GM19372 (cell line): ENCODE measurements around the gene TRAIP.
"Not testable (repeated sequence)": the region's sequence is repeated elsewhere in the genome, so short reads cannot be mapped to it uniquely, and the experiment has no call there.

Experiments
- ATAC-seq: cut with Tn5 transposase; IDR thresholded peaks from one replicate; pipeline ENCODE4 v1.9.1; 2021; ENCODE audit warnings: mild to moderate bottlenecking, low read depth, moderate library complexity; ENCODE audit not compliant: unreplicated experiment

TRAIP gene

DNA sequence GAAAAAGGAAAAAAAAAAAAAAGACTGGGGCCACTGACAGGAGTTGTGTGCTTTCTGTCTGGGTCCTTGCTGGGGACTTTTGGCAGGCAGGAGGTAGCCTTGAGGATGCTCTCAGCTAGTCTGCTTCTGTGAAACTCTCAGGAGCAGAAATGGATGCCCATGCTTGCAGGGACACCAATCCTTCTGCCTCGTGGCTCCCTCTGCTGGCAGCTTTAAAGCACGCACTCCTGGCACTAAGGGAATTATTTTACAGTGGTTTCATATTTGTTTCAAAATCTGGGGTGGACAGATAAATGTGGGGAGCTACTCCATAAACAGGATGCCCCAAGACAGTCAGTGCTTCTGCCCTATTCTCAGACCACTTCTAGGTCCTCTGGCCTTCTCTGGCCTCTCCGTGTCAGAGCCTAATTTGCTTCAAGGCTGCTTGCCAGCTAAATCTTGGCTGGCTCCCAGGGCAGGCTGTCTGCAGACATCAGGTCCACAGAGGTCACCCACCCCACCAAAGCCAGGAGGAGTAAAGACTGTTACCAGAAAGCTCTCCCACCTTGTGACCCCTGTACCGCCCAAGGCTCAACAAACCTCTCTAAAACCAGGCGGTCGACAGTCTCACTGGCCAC, 17.1 kb downstream of the TRAIP start:
- no peak for ATAC-seq

DNA sequence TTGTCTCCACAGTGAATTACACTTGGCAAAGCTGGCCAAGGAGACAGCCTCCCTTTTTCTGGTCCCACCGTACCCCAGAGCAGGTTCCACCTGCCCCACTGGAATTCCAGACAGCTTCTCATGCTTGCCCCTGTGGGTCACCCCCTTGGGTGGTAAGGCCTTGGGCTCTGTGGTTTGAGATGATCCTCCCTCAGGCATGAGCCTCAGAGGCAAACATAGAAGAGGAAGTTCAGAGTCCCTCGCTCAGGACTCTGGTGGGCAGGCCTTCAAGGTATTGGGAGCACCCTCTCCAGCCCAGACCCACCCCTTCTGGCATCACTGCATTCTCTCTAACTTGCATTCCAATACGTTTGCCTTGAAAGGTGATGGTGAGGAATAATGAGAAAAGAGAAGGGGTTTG, 25.0 kb downstream of the TRAIP start:
- no peak for ATAC-seq

DNA sequence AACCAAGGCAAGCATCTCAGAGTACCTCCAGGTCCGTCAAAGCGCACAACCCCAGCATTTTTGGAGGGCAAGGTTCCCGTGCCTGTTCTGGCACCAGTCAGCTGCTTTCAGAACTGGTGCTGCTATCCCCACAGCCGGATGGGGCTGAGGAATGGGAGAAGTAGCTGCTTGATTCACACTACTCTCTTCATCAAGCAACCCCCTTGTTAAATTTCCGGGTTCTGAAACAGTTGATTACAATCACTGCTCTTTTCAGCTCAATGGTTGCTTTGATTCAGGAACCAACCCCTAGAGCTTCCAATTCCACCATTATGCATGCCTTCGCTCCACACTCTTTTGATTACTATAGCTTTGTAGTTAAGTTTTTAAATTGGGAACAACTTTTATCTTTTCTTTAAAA, 30.3 kb downstream of the TRAIP start:
- ATAC-seq: no peak

DNA sequence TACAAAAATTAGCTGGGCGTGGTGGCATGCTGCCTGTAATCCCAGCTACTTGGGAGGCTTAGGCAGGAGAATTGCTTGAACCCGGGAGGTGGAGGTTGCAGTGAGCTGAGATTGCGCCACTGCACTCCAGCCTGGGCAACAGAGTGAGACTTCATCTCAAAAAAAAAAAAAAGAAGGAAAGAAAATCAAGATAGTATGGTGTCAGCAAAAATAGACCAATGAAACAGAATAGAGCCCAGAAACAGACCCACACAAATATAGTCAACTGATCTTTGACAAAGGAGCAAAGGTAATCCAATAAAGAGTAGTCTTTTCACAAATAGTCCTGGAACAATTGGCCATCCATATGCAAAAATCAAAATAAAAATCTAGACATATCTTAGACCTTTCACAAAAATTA, 33.2 kb downstream of the TRAIP start:
- ATAC-seq: not testable (repeated sequence)

DNA sequence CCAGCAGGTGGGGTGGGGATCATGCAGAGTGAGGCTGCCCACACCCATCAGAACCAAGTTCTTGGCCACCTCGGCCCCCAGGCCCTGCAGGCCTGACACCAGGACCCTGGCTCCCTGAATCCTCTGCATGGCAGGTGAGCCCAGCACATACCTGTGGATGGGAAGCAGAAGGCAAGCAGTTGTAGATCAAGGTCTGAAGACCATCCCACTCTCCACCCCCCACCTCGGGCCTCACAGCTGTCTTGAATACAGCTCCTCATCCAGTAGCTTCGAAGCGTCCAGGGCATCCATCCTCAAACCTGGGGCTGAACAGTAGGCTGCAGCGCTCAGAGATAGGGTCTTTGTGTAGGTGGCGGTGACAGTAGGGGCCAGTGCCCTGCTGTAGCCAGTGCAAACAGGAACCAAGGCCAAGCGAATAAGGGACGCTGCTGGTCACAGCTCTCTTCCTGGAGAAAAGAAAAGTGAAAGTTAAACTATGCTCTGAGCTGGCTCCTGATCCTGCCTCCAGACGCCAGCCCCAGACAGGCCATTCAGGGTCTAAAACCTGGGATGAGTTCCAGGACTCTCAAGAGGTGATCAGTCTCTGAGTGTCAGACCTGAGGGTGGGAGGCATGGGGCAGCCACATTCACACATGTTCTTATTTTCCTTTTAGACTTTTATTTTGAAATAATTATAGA, 42.7 kb downstream of the TRAIP start, which contains the start of gene UBA7:
TSS of gene UBA7 (minus strand) at position 457 of the 678 bp plus-strand sequence. CDS start at position 291, 166 bp downstream.
- ATAC-seq: no peak

DNA sequence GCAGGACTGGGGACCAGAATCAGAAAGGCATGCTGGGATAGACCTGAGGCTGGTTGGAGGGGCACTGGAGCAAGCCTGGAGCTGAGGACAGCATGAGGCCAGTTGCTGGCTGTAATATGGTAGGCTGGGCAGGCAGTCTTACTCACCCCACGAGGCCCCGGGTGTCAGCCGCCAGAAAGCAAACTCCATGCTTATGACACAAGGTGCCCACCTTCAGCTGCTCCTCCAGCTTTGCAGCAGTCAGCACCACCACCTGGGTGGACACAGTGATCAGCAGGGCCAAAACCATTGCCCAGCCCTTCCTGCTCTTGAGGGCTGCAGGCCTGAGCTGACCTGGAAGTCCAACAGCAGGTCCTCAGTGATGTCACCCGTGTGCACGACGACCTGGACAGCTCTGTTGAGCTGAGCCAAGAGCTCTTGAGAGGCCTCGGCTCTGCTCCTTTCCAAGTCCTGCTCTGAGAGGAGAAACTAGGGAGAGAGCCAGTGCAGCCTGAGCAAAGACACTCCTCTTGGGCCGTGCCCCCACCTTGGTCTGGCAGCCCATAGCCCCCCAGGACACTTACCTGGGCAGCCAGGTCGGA, 43.4 kb downstream of the TRAIP start:
- ATAC-seq: no peak

DNA sequence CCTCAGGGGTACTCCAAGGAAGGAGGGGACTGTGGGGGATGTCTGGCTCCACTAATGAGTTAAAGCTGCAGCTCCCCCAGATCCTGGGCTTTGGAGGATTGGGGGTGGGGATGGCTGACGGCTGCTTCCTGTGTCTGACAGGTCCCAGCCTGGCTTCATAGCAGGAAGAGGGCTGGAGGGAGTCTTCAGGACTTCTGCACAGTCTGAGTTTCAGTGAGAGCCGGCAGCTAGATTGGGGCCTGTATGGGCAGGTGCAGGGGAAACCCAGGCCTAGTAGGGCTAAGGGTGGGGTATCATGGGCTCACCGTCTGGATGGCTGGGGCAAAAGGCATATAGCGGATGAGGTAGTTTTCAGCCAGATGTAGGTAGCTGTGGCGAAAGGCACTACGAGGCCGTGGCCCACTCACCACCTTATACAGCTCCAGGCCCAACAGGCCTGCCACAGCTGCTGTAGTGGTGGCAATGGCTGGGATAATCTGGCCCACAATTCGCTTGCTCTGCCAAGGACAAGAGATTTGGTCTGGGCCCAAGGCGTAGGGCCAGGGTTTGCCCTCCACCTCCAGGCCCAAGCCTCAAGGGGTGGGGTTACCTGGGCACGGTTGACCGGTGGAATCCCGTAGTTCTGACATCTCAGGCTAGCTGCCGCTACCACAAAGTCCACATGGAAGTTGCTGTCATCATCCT, 48.8 kb downstream of the TRAIP start:
- ATAC-seq: no peak

DNA sequence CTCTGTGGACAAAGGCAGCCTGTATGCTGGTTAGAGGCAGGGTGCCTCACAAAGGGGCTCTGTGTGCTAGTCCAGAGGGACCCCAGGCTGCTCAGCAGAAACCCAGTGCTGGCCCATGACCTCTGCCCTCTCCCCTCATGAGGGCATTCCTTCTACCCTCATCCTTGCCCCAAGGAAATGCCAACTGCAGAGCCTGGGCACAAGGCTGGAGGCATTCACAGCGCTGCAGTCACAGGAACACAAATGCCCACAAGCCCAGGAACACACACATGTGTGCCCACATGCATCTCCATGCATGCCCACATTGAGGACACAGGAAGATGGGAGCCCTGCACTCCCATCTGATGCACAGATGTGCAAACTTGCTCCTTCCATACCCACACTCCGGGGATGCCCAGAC, 49.5 kb downstream of the TRAIP start:
- ATAC-seq: no peak

DNA sequence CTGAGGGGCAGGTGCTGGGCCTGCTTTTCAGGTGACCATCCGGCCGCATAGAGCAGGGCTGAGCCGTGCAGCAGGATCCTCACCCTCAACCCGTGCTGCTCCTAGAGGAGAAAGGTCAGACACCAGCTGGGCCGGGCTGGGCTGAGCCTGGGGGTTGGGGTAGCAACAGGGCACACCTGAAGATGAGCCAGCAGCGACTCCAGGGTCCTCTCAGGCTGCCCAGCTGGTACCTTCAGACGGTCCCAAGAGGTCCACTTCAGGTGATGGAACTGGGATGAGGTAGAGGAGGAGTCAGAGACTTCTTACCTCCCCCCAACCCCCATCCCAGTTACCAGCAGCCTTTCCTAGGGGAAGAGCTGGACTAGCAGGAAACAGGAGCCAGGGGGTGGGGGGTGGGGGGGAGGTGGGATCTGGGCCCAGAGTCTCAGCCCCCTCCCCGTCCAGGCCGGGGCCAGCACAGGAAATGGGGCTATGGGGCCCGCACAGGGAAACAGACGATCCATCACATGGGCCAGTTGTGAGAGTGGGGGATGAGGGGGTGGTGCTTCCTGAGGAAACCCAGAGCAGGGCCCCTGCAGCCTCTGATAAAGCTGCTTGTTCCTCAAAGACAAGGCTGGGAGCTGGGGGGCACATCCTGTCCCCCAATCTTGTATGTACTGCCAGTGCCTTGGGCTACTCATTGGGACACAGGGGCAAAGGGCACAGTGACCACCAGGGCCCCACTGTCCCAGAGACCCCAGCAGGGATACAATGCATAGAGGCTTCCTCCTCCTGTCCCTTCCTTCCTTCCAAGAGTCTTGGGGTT, 50.3 kb downstream of the TRAIP start:
- no peak for ATAC-seq

DNA sequence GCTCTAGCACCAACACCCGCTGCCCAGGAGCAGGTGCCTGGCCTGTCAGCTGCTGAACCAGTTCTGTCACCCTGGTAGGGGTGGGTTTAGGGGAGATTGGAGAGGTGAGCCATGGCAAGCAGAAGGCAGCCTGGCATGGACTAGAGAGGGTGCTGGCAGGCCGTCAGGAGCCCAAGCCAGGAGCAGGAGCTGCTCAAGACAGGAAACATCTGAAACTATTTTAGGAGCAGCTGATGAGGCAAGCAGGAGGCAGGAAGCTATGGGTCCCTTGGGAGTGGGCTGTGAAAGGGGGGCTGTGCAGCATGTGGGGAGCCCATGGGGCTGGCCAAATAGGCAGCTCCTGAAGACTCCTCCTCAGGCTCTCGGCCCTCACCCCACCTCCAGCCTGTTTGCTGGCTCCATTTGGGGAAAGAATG, 51.0 kb downstream of the TRAIP start:
- no peak for ATAC-seq

DNA sequence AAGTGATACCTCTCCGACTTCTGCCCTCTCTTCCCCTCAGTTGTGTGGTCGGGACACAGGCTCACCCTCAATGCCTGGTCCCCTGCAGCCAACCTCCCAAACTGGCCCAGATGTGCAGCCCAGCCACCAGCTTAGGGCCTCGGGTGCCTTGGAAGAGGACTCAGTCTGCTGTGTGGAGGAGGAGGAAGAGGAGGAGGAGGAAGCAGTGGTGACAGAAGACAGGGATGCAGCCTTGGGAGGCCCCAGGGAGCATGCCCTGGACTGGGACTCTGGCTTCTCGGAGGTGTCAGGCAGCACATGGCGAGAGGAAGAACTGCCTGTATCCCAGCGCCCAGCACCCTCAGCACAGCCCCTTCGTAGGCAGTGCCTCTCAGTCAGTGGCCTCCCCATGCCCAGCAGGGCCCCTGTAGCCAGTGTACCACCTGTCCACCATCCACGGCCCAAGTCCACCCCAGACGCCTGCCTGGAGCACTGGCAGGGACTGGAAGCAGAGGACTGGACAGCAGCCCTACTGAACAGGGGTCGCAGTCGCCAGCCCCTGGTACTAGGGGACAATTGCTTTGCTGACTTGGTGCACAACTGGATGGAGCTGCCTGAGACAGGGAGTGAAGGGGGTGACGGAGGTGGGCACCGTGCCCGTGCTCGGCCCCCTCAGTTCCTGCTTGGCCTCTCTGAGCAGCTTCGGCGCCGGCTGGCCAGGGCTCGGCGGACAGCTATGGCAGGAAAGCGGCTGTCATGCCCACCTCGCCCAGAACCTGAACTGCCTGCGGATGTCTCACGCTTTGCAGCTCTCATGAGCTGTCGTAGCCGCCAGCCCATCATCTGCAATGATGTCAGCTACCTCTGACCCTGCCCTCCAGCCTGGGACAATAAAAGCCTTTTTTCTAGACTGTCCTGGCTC, 52.0 kb downstream of the TRAIP start:
- no peak for ATAC-seq

DNA sequence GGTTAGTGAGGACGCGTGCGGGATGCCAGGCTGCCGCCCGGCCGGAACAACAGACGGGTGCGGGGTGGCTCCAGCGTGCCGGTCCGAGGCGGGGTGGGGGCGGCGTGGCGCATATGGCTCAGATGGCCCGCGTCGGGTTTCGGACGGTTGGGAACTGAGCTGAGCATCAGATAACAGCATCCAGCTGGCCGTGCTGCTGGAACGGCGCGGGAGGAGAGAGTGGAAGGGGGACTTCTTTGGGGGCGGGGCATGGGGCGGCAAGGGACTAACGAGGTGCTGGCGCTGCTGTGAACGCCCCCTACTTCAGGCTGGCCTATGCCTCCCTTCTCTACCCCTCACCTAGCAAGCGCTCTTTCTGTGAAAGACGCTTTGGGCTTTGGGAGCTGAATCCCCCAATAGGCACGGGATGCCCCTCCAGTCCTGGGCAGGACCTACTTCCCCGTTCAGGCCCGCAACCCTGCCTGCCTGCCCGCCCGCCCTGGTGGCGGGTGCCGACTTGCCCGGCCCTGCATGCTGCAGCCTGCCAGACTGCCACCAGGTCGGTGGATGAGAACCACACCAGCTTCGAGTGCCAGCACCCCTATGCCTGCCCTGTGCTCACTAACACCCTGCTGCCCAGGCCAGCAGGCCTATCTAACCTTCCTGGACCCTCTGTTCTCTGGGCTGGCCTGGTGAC, 52.8 kb downstream of the TRAIP start:
- no peak for ATAC-seq

DNA sequence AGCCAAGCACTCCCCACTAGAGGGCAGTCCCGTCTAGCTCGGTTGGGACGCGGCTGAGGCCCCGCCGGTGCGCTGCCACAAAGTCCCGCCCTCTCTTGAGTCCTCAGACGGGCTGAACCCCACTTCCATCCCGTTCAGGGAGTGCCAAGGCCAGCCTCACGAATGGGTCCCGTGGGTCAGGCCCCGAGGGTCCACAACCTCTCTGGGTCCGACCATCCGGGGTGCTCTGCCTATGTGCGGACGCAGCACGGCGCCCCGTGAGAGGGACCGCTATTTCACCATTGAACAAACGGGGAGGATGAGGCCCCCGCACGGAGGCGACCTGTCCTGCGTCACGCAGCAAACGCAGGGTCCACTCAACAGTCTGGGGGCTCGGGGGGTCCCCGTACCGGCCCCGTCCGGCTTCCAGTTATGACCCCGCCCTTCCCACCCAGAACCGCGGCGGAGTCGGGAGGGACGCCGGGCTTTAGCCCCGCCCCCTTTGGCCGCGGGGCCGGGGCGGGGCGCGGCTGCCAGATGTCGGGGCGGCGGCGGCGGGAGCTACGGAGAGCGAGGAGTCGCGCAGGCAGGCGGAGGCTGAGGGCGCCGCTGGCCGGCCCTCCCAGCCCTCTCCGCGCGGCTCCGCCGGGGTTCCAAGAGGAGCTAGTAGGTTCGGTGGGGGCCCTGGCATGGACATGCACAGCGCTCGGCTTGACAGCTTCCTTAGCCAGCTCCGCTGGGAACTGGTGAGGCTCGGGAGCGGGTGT, 53.5 kb downstream of the TRAIP start, which contains the start of gene INKA1:
TSS of gene INKA1 (plus strand) at position 543 of the 746 bp plus-strand sequence. CDS start at position 675, 132 bp downstream.
- peak; percentile 54 for ATAC-seq

DNA sequence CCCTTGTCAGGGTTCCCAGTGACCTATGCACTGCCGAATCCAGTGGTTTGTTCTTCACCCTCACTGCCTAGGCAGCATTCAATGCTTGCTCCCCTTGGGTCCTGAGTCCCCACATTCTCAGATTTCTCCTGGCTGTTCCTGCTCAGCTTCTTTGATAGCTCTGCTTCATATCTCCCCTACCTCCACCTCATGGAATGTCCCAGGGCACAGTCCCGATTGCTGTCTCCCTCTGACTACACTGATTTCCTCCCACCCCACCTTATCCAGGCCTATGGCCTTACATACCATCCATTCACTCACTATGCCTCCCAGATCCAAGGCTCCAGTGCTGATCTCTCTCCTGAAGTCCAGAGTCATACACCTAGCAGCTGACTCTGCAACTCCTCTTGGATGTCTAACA, 55.2 kb downstream of the TRAIP start:
- no peak for ATAC-seq

DNA sequence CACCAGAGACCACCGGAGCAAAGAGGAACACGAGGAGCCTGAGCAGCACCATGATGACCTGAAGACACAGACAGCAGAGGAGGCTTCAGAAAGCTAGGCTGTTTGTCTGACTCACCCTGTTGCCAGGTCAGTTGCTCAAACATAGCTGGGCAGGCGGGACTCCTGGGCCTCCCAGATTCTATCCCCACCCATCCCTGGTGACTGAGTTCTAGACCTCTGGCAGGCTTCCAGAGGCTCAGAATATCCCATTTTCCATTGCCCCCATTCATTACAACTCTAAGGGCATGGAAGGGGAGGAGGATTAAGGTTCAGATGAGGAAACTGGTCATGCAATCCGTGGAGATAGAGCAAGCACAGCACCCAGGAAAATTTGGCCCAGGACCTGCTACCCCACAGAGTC, 56.6 kb downstream of the TRAIP start, which contains the start of gene CDHR4:
TSS of gene CDHR4 (minus strand) at position 113 of the 400 bp plus-strand sequence. CDS start at position 52, 61 bp downstream.
- no peak for ATAC-seq

DNA sequence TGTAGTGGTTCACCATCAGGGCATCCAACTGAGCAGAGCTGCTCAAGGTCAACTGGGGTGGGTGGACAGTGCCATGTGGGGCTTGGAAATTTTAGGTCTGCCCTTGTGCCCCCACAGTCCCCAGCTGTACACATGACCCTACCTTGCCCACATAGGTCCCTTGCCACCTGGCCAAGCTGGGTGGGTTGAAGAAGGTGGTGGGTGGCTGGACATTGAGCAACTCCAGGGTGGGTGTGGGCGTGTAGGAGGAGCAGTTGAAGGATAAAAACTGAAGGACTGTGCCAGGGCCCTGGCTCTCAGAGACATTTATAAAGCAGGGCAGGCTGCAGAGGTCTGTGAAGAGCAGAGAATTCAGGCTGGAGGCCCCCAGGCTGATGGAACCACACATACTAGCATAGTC, 57.3 kb downstream of the TRAIP start:
- ATAC-seq: no peak

DNA sequence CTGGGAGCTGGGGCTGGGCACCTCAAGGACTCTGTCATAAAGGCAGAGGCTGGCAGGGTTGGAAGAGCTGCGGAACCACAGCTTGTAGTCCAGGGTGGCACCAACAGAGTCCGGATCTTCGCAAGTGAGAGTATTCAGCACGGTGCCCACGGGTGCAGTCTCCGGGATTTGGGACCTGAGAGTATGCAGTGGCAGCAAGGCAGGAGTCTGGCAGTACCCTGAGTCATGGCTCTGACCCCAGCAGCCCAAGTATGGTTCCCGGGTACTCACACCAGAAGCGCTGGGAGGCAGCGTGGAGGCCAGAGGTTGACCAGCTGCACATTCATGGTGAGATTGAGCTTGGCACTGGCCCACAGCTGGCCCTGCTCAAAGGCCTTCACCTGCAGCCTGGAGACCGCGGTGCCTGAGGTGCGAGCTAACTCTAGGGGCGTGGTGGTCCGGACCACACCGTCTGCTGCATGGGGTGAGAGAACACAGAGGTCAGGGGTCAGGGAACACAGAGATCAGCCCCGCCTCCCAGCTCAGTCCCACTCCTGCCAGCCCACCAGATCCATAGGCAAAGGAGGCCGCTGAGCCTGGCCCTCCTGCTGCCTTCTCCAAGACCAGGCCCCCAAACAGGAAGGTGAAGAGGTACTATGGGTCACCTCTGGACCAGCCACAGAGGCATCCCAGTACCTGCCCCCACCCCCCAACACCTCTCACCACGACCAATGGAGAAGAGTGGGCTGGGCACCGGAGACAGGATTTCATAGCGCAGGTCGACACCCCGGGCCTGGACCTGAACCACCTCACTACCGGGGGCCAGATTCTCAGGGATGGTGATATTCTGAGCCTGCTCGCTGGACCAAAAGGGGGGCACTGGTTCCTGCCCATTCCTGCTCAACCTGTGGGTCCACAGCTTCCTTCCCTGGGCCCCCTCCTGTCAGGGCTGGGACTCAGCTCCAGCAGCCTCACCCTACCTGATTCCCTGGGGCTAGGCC, 61.1 kb downstream of the TRAIP start:
- ATAC-seq: no peak
